Measurements from ENCODE around the gene ST6GALNAC6.

Gene ST6GALNAC6

DNA sequence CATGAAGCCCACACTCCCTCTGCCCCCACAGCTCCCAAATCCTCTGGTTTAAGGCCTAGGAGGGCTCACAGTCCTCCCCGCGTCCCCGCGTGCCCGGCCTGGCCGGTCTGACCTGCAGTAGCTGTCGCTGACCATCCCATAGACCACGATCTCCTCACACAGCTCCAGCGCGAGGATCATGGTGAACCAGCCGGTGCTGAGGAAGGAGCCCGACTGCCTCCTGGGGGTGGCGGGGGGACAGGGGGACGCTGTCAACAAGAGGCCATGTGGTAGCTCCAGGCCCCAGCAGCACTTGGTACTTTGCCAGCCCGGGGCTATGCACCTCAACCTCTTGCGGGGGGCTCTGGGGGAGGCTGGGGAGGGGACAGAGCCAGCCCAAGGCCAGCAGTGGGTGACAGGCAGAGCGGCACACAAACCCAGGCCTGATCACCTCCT is 10.5 kb upstream of the ST6GALNAC6 start:
- H3K4me3 ChIP-seq (ENCODE audit: low read depth, low read length), result no peak overlapping the region
- TF ChIP-seq, protein P1, sequence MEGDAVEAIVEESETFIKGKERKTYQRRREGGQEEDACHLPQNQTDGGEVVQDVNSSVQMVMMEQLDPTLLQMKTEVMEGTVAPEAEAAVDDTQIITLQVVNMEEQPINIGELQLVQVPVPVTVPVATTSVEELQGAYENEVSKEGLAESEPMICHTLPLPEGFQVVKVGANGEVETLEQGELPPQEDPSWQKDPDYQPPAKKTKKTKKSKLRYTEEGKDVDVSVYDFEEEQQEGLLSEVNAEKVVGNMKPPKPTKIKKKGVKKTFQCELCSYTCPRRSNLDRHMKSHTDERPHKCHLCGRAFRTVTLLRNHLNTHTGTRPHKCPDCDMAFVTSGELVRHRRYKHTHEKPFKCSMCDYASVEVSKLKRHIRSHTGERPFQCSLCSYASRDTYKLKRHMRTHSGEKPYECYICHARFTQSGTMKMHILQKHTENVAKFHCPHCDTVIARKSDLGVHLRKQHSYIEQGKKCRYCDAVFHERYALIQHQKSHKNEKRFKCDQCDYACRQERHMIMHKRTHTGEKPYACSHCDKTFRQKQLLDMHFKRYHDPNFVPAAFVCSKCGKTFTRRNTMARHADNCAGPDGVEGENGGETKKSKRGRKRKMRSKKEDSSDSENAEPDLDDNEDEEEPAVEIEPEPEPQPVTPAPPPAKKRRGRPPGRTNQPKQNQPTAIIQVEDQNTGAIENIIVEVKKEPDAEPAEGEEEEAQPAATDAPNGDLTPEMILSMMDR (IDR thresholded peaks at IDR 0.05; ENCODE audit: borderline replicate concordance, insufficient read depth, low read depth, low read length), result no peak

DNA sequence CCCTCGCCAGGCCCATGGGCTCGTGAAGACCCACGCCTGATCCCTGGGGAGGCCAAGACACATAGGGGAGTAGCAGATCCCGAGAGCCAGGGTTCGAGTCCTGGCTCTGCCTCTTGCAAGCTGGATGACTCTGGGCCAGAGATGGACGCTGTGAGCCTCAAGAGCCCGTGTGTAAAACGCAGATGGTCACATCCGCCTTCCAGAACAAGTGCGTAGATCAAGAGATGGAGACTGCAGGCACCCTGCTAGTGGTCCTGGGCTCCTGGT is 9.2 kb upstream of the ST6GALNAC6 start:
- no peak overlapping the region for H3K4me3 ChIP-seq (ENCODE audit: low read depth, low read length)
- TF ChIP-seq, protein P1 (IDR thresholded peaks at IDR 0.05; ENCODE audit: borderline replicate concordance, insufficient read depth, low read depth, low read length), result no peak

DNA sequence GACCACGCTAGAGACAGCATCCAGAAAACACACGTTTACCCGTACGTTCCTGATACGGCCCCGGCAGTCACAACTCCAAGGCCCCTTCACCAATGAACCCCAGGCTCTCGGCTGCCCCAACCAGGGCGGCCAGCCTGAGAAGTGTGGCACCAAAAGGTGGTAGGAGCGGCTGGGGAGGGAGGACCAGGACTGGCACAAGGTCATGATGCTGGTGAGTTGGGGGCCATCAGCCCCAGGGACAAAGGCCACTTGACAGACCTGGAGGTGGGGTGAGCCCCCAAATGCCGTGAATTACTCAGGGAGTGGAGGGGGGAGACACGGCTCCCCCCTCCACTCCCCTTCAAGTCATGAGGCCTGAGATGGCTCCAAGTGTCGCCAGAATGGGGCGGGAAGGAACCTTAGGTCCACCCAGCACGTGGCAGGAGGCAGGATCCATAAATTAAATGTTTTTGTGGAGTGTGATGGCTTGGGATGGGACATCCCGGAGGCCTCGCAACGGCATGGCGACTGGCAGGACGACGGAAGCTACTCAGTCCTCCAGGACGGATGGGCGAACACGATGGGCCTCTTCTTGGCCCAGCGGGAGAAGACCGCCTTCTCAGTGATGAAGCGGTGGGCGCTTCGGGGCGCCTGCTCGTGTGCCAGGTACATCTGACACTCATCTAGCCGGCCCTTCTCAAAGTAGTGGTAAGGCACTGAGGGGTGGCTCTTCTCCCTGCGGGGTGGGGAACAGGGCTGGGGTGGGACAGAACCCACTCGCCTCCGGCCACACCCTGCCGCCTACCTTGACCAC is 8.7 kb upstream of the ST6GALNAC6 start:
- no peak overlapping the region for H3K4me3 ChIP-seq (ENCODE audit: low read depth, low read length)
- TF ChIP-seq, protein P1 (IDR thresholded peaks at IDR 0.05; ENCODE audit: borderline replicate concordance, insufficient read depth, low read depth, low read length), result no peak

GRCh38 chr9:127905788-127906191 is 6.4 kb upstream of the ST6GALNAC6 start:
- TF ChIP-seq, protein P1 (IDR thresholded peaks at IDR 0.05; ENCODE audit: borderline replicate concordance, insufficient read depth, low read depth, low read length), result no peak
- H3K4me3 ChIP-seq (ENCODE audit: low read depth, low read length), result no peak overlapping the region

DNA sequence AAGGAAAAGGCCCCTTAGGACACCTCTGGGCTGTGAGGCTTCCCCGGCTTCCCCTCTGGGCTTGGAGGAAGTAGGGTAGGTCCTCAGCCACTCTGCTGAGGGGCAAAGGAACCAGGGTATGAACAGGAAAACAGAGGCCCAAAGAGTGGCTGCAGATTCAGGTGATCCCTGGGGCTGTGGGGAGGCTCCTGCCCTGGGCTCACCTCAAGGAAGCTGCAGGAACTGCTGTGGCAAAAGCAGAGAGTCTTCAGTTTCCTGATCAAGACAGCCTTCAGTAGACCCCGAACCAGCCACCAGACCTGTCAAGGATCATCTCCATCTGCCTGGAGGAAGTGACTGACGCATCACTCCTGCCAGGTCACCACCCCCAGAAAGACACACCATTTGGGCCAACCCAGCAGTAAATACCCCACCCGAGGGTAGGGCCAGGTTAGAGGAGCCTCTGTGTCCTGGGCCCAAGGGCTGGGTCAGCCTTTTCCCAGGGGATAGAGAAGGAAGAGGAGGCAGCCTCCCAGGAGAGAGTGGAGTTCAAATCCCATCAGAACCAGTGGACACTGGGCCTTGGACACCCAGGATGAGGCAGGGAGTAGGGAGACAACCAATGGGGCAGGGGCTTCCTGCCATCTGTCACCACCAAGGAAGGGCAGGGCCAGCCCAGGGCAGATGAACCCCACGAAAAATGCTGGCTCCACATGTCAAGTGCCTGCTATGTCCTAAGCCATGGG is 5.8 kb upstream of the ST6GALNAC6 start:
- TF ChIP-seq, protein P1 (IDR thresholded peaks at IDR 0.05; ENCODE audit: borderline replicate concordance, insufficient read depth, low read depth, low read length), result no peak
- H3K4me3 ChIP-seq (ENCODE audit: low read depth, low read length), result no peak overlapping the region

GRCh38 chr9:127904561-127905003 is 5.2 kb upstream of the ST6GALNAC6 start:
- TF ChIP-seq, protein P1 (IDR thresholded peaks at IDR 0.05; ENCODE audit: borderline replicate concordance, insufficient read depth, low read depth, low read length), result no peak
- peak overlapping the region; percentile 21 for H3K4me3 ChIP-seq (ENCODE audit: low read depth, low read length)

All from GM12875 (cell line).